Activated CD8-positive, alpha-beta memory T cell treated with anti-CD3 and anti-CD28 coated beads for 48 hours (primary cell): ENCODE data around the gene UHRF1.

Experiments
- DNase-seq, 3 experiments: peaks; one replicate each; pipeline ENCODE4 v3.0.0-alpha.2; 2020; ENCODE audit warnings: low read depth in 2 of 3, low spot score in 2 of 3

The UHRF1 gene

GRCh38 chr19:4987256-4987655, 78.0 kb downstream of the UHRF1 start:
- no peak for DNase-seq

GRCh38 chr19:4987692-4988370, 78.5 kb downstream of the UHRF1 start:
- no peak for DNase-seq

- DNase-seq = no peak
Observed at GRCh38 chr19:4988770-4989251, 79.5 kb downstream of the UHRF1 start.

- no peak for DNase-seq
Observed at GRCh38 chr19:4990306-4990705, 81.0 kb downstream of the UHRF1 start.

GRCh38 chr19:4991538-4991937, 82.2 kb downstream of the UHRF1 start:
- DNase-seq = no peak

- DNase-seq = no peak
Observed at GRCh38 chr19:4991996-4992698, 82.8 kb downstream of the UHRF1 start.

GRCh38 chr19:4993683-4994082, 84.4 kb downstream of the UHRF1 start:
- DNase-seq = no peak

GRCh38 chr19:4996701-4997100, 87.4 kb downstream of the UHRF1 start:
- DNase-seq = no peak

- DNase-seq = no peak
Observed at GRCh38 chr19:4997297-4997696, 88.0 kb downstream of the UHRF1 start.

GRCh38 chr19:5000120-5000611, 90.9 kb downstream of the UHRF1 start:
- DNase-seq = no peak

GRCh38 chr19:5001615-5002014, 92.3 kb downstream of the UHRF1 start:
- no peak for DNase-seq

- DNase-seq = no peak
Observed at GRCh38 chr19:5002143-5002542, 92.8 kb downstream of the UHRF1 start.

GRCh38 chr19:5003781-5004180, 94.5 kb downstream of the UHRF1 start:
- no peak for DNase-seq

- DNase-seq = no peak
Observed at GRCh38 chr19:5005096-5005495, 95.8 kb downstream of the UHRF1 start.

- DNase-seq = no peak
Observed at GRCh38 chr19:5006201-5006600, 96.9 kb downstream of the UHRF1 start.

GRCh38 chr19:5006821-5007220, 97.5 kb downstream of the UHRF1 start:
- no peak for DNase-seq
